Body of pancreas (tissue), 4 donors: ENCODE data around the gene DAB2IP. TPM values are rescaled to one million over a fixed set of nuclear protein-coding genes. Genes with fewer than 3 reads are reported as not detected.

Source experiments
- ATAC-seq: fragments of 150-250 bp; one replicate; pipeline ENCODE4 v1.9.1; 2016
- DNase-seq, 4 donors: peaks; one replicate each; pipeline ENCODE4 v3.0.0-alpha.2; 2019
- H3K27ac ChIP-seq, 4 donors: fragments of 200-600 bp; sonication (generic); 1 replicate in 3 of 4; 2 replicates in 1 of 4; pipeline versions ENCODE4 v1.5.1 to v1.6.1; 2016 to 2019; ENCODE audit warnings: mild to moderate bottlenecking in 1 of 4, mixed read lengths in 1 of 4, moderate library complexity in 1 of 4
- H3K27me3 ChIP-seq, 2 donors: fragments of 200-600 bp; sonication (generic); one replicate each; pipeline ENCODE4 v1.6.0; 2016; ENCODE audit warnings: mild to moderate bottlenecking in 1 of 2
- H3K36me3 ChIP-seq, 2 donors: fragments of 200-600 bp; sonication (generic); replicated peaks in 1 of 2; 2 replicates each; pipeline ENCODE4 v1.5.1; 2016; ENCODE audit warnings: low read depth in 2 of 2; ENCODE audit not compliant: insufficient read depth in 1 of 2
- H3K4me1 ChIP-seq: fragments of 200-600 bp; sonication (generic); one replicate; pipeline ENCODE4 v1.6.0; 2016
- H3K4me3 ChIP-seq, 2 donors: fragments of 200-600 bp; sonication (generic); 1 replicate in 1 of 2; 2 replicates in 1 of 2; pipeline ENCODE4 v1.5.1; 2016 to 2019
- H3K9me3 ChIP-seq, 3 donors: fragments of 200-600 bp; sonication (generic); 1 replicate in 2 of 3; 2 replicates in 1 of 3; pipeline ENCODE4 v1.5.1; 2016
- POLR2A ChIP-seq, 3 donors: fragments of 450-650 bp; IDR thresholded peaks; one replicate each; pipeline ENCODE4 v1.6.1; 2016; ENCODE audit warnings: antibody characterized with exemption in 3 of 3, mild to moderate bottlenecking in 2 of 3
- WGBS, 2 donors: methylation state at CpG; one replicate each; pipeline ENCODE4 v1.1.5; 2017; 5-methylcytosine and 5-hydroxymethylcytosine counted together
- intact Hi-C: fragments of 100-400 bp; cut with DNase I; formaldehyde crosslinking; loops from one replicate; pipeline ENCODE4 v1.15.1; 2023
- total RNA-seq, 2 donors: library from RNA; depleted of rRNA; stranded (reverse); fragments of >200 nt; gene quantifications; one replicate each; pipeline ENCODE4 v1.1.0, GENCODE V29; 2016
- TF ChIP-seq, protein P1 (sequence below), 7 experiments: fragments of 450-650 bp in 4 of 7; fragments of 200-600 bp in 3 of 7; sonication (generic) in 3 of 7; IDR thresholded peaks; one replicate each; pipeline ENCODE4 v1.5.1; 2016 to 2019; ENCODE audit warnings: antibody characterized with exemption in 7 of 7

DAB2IP gene
- total RNA-seq, 2 donors from 2014 or later: 25.2 to 34.9 TPM

DNA sequence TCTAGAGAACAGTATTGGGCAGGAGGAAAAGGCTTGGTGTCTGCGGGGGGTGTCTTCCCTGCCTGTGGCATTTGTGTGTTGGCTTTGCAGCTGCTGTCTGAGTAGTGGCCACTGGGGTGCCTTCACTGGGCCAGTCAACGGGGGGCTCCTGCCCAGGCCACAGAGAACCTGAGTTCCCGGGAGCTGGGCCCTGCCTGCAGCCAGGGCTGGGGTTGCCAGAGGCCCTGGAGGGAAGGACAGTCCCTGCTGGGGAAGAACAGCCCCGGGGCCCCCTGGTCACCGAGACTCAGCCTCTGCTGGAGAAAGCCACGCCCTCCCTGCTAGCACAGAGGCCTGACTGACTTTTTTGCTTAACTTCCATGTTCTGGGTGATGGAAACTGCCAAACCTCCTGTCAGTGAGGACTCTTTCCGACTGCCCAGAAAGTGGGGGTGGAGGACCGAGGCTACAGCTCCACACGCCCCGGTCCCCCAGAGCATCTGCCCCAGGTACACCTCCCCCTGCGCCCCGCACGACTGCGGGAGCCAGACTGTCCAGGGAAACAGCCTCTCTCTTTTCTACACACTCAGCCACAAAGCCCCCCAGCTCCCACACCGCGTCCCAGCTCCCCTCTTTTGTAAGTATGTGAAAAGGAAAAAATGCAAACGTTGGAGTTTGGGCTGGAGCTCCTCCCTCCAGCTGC lies 133.4 kb downstream of the DAB2IP start:
- H3K4me3 ChIP-seq: no peak overlapping the region
- TF ChIP-seq, protein P1, sequence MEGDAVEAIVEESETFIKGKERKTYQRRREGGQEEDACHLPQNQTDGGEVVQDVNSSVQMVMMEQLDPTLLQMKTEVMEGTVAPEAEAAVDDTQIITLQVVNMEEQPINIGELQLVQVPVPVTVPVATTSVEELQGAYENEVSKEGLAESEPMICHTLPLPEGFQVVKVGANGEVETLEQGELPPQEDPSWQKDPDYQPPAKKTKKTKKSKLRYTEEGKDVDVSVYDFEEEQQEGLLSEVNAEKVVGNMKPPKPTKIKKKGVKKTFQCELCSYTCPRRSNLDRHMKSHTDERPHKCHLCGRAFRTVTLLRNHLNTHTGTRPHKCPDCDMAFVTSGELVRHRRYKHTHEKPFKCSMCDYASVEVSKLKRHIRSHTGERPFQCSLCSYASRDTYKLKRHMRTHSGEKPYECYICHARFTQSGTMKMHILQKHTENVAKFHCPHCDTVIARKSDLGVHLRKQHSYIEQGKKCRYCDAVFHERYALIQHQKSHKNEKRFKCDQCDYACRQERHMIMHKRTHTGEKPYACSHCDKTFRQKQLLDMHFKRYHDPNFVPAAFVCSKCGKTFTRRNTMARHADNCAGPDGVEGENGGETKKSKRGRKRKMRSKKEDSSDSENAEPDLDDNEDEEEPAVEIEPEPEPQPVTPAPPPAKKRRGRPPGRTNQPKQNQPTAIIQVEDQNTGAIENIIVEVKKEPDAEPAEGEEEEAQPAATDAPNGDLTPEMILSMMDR (IDR thresholded peaks at IDR 0.05): no peak
- TF ChIP-seq POLR2A (IDR thresholded peaks at IDR 0.05): no peak
- ATAC-seq (no peak), DNase-seq (no peak)
- no peaks in the 10 kb centered on the region for H3K4me1 ChIP-seq
- H3K9me3 ChIP-seq: no peaks in the 10 kb centered on the region
- H3K36me3 ChIP-seq: peaks cover 0 to 9% of the 10 kb centered on the region in 2 donors
- intact Hi-C loops: no loop called here
- no peak overlapping the region for H3K27ac ChIP-seq
- WGBS, 2 donors: 80 to 89% methylated on average over 12 to 17 of the region's 17 CpGs
- H3K27me3 ChIP-seq: no peaks in the 10 kb centered on the region

DNA sequence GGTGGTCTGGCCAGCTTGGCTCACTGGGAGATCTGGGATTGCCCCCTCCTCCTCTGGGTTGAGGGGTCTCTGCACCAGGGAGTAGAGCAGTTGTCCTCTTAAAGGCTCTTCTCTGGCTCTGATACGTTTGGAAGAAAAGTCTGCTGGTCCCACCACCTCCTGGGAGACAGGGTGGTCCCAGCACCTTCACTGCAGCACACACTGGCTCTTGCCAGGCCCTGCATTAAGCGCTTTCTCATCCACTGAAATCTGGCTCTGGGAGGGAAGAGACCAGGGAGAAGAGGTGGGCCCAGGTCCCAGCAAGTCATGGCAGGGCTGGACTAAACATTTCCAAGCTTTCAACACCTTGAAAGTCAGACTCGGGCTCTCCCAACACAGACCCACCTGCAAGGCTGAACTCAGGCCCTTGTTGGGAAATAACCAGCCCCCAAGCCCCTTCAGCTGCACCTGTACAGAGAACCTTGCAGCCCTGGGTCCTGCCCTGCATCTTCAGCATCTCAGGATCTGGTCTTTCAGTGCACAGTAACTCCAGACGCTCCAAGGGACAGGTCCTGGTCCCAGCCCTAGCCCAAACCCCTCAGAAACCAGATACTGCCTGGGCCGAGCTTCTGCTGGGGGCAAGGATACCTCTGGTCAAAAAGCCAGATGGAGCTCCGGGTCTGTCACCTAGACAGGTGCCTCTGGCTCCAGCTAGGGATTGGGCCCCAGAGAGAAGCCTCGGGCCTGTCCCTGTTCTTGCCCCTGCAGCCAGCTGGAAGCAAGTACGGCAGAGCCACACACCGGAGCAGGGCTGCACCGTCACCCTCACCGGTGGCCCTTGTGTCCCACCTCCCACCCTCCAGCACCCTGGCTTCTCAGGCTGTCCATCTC lies 134.5 kb downstream of the DAB2IP start:
- DNase-seq (no peak), ATAC-seq (no peak)
- Histone ChIP-seq H3K27me3 (no peaks in the 10 kb centered on the region), H3K4me3 (no peak overlapping the region), H3K9me3 (no peaks in the 10 kb centered on the region), H3K36me3 (peaks cover 0 to 9% of the 10 kb centered on the region in 2 donors), H3K4me1 (no peaks in the 10 kb centered on the region), H3K27ac (no peak overlapping the region)
- intact Hi-C loops: no loop called here
- 85% methylated on average over 9 to 11 of the region's 11 CpGs for WGBS, 2 donors
- no peak for TF ChIP-seq POLR2A (IDR thresholded peaks at IDR 0.05)
- TF ChIP-seq, protein P1 (IDR thresholded peaks at IDR 0.05): no peak

DNA sequence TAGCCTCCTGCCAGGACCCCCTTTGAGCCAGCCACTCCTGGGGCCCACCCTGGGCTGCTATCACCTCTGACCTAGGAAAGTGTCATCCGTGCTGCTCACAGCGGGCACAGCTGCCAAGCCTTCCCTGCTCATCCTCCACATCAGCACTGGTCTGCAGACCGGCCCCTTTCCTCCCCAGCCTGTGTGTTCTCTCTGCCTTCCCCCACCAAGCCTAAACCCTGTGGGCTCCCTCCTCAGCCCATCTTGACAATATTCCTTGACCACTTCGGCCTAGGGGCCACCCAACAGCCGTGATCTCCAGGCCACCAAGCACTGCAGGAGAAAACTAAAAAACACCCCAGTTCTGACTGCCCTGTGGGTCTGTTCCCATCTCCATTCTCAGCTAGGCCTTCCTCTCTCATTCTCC lies 135.1 kb downstream of the DAB2IP start:
- Histone ChIP-seq H3K27me3 (no peaks in the 10 kb centered on the region), H3K36me3 (peaks cover 0 to 9% of the 10 kb centered on the region in 2 donors), H3K27ac (no peak overlapping the region), H3K4me1 (no peaks in the 10 kb centered on the region), H3K4me3 (no peak overlapping the region), H3K9me3 (no peaks in the 10 kb centered on the region)
- DNase-seq (no peak), ATAC-seq (no peak)
- WGBS, 2 donors: 86 to 88% methylated on average over 5 of the region's 5 CpGs
- intact Hi-C loops: no loop called here
- TF ChIP-seq, protein P1 (IDR thresholded peaks at IDR 0.05): no peak
- no peak for TF ChIP-seq POLR2A (IDR thresholded peaks at IDR 0.05)

DNA sequence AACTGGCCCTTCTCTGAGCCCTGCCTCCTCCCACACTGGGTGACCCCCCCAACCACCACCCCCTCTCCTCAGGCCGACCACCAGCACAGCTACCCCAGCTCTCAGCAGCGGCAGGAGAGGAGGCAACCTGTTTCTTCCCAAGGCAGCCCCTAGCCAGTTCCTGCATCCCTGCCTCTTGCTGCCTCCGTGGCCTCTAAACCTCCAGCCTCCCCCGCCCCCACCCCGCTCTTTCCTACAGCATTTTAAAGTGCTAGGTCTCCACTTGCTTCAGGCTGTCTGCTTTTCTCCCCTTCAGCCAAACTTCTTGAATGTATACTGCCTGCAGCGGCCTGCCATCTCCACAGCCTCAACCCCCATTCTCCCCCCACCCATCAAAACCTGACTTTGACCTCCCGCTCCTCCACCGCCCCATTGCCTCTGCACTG lies 135.6 kb downstream of the DAB2IP start:
- no peak for DNase-seq
- Histone ChIP-seq H3K36me3 (peaks cover 0 to 6% of the 10 kb centered on the region in 2 donors), H3K9me3 (no peaks in the 10 kb centered on the region), H3K4me3 (no peak overlapping the region), H3K27ac (no peak overlapping the region), H3K27me3 (no peaks in the 10 kb centered on the region), H3K4me1 (no peaks in the 10 kb centered on the region)
- TF ChIP-seq POLR2A (IDR thresholded peaks at IDR 0.05): no peak
- TF ChIP-seq, protein P1 (IDR thresholded peaks at IDR 0.05): no peak
- intact Hi-C loops: no loop called here
- 85 to 88% methylated on average over 8 of the region's 8 CpGs for WGBS, 2 donors
- no peak for ATAC-seq
